ENCODE results near the gene SLC12A6.

DNA sequence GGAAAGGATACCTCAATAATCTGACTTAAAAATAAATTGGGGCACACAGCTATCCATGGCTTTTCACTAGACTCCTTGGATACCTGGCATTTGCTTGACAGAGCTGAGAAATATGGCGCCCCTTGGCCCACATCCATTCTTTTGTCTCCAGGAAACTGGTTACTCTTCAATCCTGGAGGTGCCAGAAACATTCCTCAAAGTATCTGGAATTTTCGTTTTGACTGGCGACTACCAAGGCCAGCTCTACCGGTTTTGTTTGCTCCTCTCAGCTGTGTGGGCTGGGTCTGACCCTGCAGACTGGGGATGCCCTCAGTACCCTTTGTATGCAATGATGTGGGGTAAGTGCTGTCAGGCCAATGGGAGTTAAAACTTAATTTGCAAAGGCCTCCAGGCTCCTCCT is 154.6 kb downstream of the SLC12A6 start:
- TF ChIP-seq, protein P1, sequence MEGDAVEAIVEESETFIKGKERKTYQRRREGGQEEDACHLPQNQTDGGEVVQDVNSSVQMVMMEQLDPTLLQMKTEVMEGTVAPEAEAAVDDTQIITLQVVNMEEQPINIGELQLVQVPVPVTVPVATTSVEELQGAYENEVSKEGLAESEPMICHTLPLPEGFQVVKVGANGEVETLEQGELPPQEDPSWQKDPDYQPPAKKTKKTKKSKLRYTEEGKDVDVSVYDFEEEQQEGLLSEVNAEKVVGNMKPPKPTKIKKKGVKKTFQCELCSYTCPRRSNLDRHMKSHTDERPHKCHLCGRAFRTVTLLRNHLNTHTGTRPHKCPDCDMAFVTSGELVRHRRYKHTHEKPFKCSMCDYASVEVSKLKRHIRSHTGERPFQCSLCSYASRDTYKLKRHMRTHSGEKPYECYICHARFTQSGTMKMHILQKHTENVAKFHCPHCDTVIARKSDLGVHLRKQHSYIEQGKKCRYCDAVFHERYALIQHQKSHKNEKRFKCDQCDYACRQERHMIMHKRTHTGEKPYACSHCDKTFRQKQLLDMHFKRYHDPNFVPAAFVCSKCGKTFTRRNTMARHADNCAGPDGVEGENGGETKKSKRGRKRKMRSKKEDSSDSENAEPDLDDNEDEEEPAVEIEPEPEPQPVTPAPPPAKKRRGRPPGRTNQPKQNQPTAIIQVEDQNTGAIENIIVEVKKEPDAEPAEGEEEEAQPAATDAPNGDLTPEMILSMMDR (IDR thresholded peaks at IDR 0.05): no peak
- no peak for TF ChIP-seq POLR2AphosphoS5 (IDR thresholded peaks at IDR 0.05)
- no peak for TF ChIP-seq POLR2A (IDR thresholded peaks at IDR 0.05)
- no peak for TF ChIP-seq EP300 (IDR thresholded peaks at IDR 0.05)

Data from stomach (tissue), 4 donors.